HEK293 (cell line): Measurements from ENCODE around the gene PI4KA.

ENCODE experiments used
- PRDM1 ChIP-seq: fragments of 450-650 bp; formaldehyde crosslinking; IDR thresholded peaks from 2 replicates; pipeline ENCODE4; 2016; ENCODE audit warnings: missing biosample characterization, missing genetic modification characterization
- ZNF529 ChIP-seq: fragments of 450-650 bp; formaldehyde crosslinking; IDR thresholded peaks from 2 replicates; pipeline ENCODE4 v1.5.1; 2017; ENCODE audit warnings: missing genetic modification characterization, missing biosample characterization; ENCODE audit not compliant: insufficient replicate concordance
- TF ChIP-seq, protein P1 (sequence below): fragments of 450-650 bp; formaldehyde crosslinking; IDR thresholded peaks from 2 replicates; pipeline ENCODE4 v1.5.1; 2016; ENCODE audit warnings: missing biosample characterization, missing genetic modification characterization

DNA sequence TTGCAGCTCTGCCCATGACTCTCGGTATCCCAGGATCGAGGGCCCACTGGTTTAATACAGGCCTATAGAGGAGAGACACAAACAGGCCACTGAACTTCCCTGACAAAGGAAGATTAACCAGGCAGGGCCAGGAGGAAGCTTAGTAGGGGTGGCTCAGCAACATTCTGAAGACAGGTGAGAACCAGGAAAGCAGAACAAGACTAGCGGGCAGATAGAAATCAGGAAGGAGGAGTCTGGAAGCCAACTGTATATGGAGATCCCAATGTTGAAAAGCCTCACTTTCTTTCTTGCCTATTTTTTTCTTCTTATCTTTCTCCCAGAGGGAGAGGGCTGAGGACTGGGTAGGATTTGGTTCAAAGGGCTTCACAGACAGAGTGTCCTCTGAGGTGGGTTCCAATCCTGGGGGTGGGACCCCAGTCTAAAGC is 5.4 kb downstream of the PI4KA start:
- TF ChIP-seq ZNF529 (tag by site-specific recombination) (no peak), PRDM1 (no peak)
- TF ChIP-seq, protein P1, sequence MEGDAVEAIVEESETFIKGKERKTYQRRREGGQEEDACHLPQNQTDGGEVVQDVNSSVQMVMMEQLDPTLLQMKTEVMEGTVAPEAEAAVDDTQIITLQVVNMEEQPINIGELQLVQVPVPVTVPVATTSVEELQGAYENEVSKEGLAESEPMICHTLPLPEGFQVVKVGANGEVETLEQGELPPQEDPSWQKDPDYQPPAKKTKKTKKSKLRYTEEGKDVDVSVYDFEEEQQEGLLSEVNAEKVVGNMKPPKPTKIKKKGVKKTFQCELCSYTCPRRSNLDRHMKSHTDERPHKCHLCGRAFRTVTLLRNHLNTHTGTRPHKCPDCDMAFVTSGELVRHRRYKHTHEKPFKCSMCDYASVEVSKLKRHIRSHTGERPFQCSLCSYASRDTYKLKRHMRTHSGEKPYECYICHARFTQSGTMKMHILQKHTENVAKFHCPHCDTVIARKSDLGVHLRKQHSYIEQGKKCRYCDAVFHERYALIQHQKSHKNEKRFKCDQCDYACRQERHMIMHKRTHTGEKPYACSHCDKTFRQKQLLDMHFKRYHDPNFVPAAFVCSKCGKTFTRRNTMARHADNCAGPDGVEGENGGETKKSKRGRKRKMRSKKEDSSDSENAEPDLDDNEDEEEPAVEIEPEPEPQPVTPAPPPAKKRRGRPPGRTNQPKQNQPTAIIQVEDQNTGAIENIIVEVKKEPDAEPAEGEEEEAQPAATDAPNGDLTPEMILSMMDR: no peak
